Measurements from ENCODE around the gene PEX11G. TPM values are rescaled to one million over a fixed set of nuclear protein-coding genes. Genes with fewer than 3 reads are reported as not detected.

Gene PEX11G
- total and polyA plus RNA-seq, 8 donors = 3.9 to 8.8 (median 5.5) TPM; not detected in 3

DNA sequence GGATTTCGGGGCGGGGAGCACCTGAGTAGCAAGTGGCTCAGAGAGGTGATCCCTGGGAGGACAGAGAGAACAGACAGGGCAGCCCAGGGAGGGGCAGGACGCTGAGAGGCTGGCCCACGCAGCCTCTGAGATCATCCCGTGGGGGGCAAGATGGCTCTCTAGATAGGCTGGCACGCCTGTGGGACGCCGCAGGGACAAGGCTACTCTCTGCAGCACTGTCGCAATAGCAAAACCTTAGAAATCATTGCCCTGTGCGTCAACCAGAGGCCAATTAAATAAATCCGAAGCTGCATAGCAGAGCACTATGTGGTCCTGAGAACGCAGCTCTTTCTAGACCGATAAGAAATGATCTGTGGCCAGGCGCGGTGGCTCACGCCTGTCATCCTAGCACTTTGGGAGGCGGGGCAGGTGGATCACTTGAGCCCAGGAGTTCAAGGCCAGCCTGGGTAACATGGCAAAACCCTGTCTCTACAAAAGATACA lies 5.1 kb downstream of the PEX11G start:
- peaks cover 9 to 24% (median 21%) of the 10 kb centered on the region in 4 donors for H3K4me1 ChIP-seq
- 72 to 86% (median 84%) methylated on average over 17 of the region's 17 CpGs for WGBS, 5 donors
- TF ChIP-seq EP300 (IDR thresholded peaks at IDR 0.05) (no peak), POLR2AphosphoS5 (IDR thresholded peaks at IDR 0.05) (no peak), POLR2A (IDR thresholded peaks at IDR 0.05) (no peak)
- TF ChIP-seq, protein P1, sequence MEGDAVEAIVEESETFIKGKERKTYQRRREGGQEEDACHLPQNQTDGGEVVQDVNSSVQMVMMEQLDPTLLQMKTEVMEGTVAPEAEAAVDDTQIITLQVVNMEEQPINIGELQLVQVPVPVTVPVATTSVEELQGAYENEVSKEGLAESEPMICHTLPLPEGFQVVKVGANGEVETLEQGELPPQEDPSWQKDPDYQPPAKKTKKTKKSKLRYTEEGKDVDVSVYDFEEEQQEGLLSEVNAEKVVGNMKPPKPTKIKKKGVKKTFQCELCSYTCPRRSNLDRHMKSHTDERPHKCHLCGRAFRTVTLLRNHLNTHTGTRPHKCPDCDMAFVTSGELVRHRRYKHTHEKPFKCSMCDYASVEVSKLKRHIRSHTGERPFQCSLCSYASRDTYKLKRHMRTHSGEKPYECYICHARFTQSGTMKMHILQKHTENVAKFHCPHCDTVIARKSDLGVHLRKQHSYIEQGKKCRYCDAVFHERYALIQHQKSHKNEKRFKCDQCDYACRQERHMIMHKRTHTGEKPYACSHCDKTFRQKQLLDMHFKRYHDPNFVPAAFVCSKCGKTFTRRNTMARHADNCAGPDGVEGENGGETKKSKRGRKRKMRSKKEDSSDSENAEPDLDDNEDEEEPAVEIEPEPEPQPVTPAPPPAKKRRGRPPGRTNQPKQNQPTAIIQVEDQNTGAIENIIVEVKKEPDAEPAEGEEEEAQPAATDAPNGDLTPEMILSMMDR (IDR thresholded peaks at IDR 0.05) = no peak
- H3K36me3 ChIP-seq = peaks cover 0 to 19% (median 0%) of the 10 kb centered on the region in 4 donors
- H3K27me3 ChIP-seq = no peaks in the 10 kb centered on the region
- intact Hi-C loops (cut with DNase I; ENCODE audit: low total_unique reads) = no loop called here
- no peaks in the 10 kb centered on the region for H3K9me3 ChIP-seq
- no peak for DNase-seq
- no peak overlapping the region for H3K4me3 ChIP-seq
- H3K27ac ChIP-seq = no peak overlapping the region

- 23 to 46% (median 41%) methylated on average over 12 to 37 of the region's 37 CpGs for WGBS, 5 donors
- no peak overlapping the region for H3K4me3 ChIP-seq
Measured at GRCh38 chr19:7482584-7483439, 6.0 kb downstream of the PEX11G start.

DNA sequence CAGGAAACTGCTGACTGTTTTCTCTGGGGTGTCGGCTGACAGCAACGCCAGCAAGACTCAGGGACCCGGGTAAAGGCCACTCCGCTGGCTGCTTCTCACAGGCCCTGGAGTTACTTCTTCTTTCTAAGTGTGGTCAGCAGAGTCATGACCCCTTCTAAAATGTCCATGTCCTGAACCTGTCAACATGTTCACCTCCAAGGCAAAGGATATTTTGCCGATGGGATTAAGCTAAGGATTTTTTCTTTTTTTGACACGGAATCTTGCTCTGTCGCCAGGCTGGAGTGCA lies 7.9 kb downstream of the PEX11G start:
- WGBS, 5 donors = 74 to 82% (median 82%) methylated on average over 7 of the region's 7 CpGs
- no peak overlapping the region for H3K4me3 ChIP-seq
- peaks cover 3 to 23% (median 14%) of the 10 kb centered on the region in 4 donors for H3K4me1 ChIP-seq
- H3K27ac ChIP-seq = no peak overlapping the region
- no peaks in the 10 kb centered on the region for H3K27me3 ChIP-seq
- H3K9me3 ChIP-seq = no peaks in the 10 kb centered on the region
- peaks cover 0 to 19% (median 0%) of the 10 kb centered on the region in 4 donors for H3K36me3 ChIP-seq
- intact Hi-C loops (cut with DNase I; ENCODE audit: low total_unique reads) = no loop called here
- no peak for TF ChIP-seq EP300 (IDR thresholded peaks at IDR 0.05)
- TF ChIP-seq POLR2A (IDR thresholded peaks at IDR 0.05) = no peak
- TF ChIP-seq POLR2AphosphoS5 (IDR thresholded peaks at IDR 0.05) = no peak
- TF ChIP-seq, protein P1 (IDR thresholded peaks at IDR 0.05) = no peak
- DNase-seq = no peak

More at GRCh38 chr19:7482584-7483439, 6.0 kb downstream of the PEX11G start:
- TF ChIP-seq, protein P1 (IDR thresholded peaks at IDR 0.05) = no peak
- no peak for TF ChIP-seq POLR2AphosphoS5 (IDR thresholded peaks at IDR 0.05)
- TF ChIP-seq POLR2A (IDR thresholded peaks at IDR 0.05) = no peak
- TF ChIP-seq EP300 (IDR thresholded peaks at IDR 0.05) = no peak
- Histone ChIP-seq H3K4me1 (peaks cover 3 to 23% (median 15%) of the 10 kb centered on the region in 4 donors), H3K27ac (no peak overlapping the region), H3K27me3 (no peaks in the 10 kb centered on the region), H3K9me3 (no peaks in the 10 kb centered on the region), H3K36me3 (peaks cover 0 to 19% (median 0%) of the 10 kb centered on the region in 4 donors)
- intact Hi-C loops (cut with DNase I; ENCODE audit: low total_unique reads) = no loop called here
- peak in 1 of 2 donors; percentile 80 for DNase-seq

GRCh38 chr19:7480222-7480969 lies 8.4 kb downstream of the PEX11G start:
- DNase-seq = no peak
- no peak overlapping the region for H3K4me3 ChIP-seq
- H3K27me3 ChIP-seq = no peaks in the 10 kb centered on the region
- H3K36me3 ChIP-seq = peaks cover 0 to 17% (median 0%) of the 10 kb centered on the region in 4 donors
- peaks cover 3 to 23% (median 14%) of the 10 kb centered on the region in 4 donors for H3K4me1 ChIP-seq
- peak overlapping the region in 1 of 5 donors; percentile 48 for H3K27ac ChIP-seq
- WGBS, 5 donors = 70 to 77% (median 73%) methylated on average over 11 of the region's 11 CpGs
- no peak for TF ChIP-seq EP300 (IDR thresholded peaks at IDR 0.05)
- TF ChIP-seq, protein P1 (IDR thresholded peaks at IDR 0.05) = no peak
- TF ChIP-seq POLR2A (IDR thresholded peaks at IDR 0.05) = no peak
- intact Hi-C loops (cut with DNase I; ENCODE audit: low total_unique reads) = no loop called here
- H3K9me3 ChIP-seq = no peaks in the 10 kb centered on the region
